Measurements from ENCODE around the gene HAUS1. TPM values are rescaled to one million over a fixed set of nuclear protein-coding genes. Genes with fewer than 3 reads are reported as not detected.
A peak's percentile ranks its signal among the peaks of the same experiment; 100 is the strongest.

Gene HAUS1
- total RNA-seq, 1 experiment from 2014 or later: 29.5 TPM

- Mint-ChIP-seq H3K4me3 (ENCODE audit: unreplicated experiment) (no peak overlapping the region), H3K27ac (ENCODE audit: unreplicated experiment) (no peak overlapping the region), H3K4me1 (ENCODE audit: low read depth, unreplicated experiment) (no peaks in the 10 kb centered on the region), H3K36me3 (ENCODE audit: insufficient read depth, unreplicated experiment) (no peaks in the 10 kb centered on the region), H3K27me3 (ENCODE audit: insufficient read depth, unreplicated experiment) (no peaks in the 10 kb centered on the region), H3K9me3 (ENCODE audit: unreplicated experiment) (no peaks in the 10 kb centered on the region)
- POLR2A ChIA-PET: no interaction called here
- Histone ChIP-seq H3K9me3 (no peaks in the 10 kb centered on the region), H3K36me3 (ENCODE audit: control insufficient read depth, insufficient read depth, low read length) (no peaks in the 10 kb centered on the region), H3K4me3 (ENCODE audit: low read depth, low read length) (no peak overlapping the region), H3K27me3 (replicated peaks; ENCODE audit: control insufficient read depth, insufficient read depth, low read length) (no peaks in the 10 kb centered on the region), H3K4me1 (no peaks in the 10 kb centered on the region)
- no TSS peak for BruUV-seq (replicated peaks)
- CTCF ChIA-PET: interaction anchor here (0.6 kb wide), 1 partner anchor 140 kb away, joined by 6 read pairs; no protein-coding TSS in a partner anchor
- intact Hi-C loops (cut with micrococcal nuclease; ENCODE audit: unreplicated experiment): no loop called here
- DNase-seq: no peak
- TF ChIP-seq, protein P1, sequence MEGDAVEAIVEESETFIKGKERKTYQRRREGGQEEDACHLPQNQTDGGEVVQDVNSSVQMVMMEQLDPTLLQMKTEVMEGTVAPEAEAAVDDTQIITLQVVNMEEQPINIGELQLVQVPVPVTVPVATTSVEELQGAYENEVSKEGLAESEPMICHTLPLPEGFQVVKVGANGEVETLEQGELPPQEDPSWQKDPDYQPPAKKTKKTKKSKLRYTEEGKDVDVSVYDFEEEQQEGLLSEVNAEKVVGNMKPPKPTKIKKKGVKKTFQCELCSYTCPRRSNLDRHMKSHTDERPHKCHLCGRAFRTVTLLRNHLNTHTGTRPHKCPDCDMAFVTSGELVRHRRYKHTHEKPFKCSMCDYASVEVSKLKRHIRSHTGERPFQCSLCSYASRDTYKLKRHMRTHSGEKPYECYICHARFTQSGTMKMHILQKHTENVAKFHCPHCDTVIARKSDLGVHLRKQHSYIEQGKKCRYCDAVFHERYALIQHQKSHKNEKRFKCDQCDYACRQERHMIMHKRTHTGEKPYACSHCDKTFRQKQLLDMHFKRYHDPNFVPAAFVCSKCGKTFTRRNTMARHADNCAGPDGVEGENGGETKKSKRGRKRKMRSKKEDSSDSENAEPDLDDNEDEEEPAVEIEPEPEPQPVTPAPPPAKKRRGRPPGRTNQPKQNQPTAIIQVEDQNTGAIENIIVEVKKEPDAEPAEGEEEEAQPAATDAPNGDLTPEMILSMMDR (IDR thresholded peaks at IDR 0.05; ENCODE audit: insufficient read depth in 1 of 2, low read depth in 1 of 2, low read length in 1 of 2, severe bottlenecking in 1 of 2, unreplicated experiment in 1 of 2): no peak
Measured at GRCh38 chr18:46061796-46062195, 42.4 kb upstream of the HAUS1 start.

DNA sequence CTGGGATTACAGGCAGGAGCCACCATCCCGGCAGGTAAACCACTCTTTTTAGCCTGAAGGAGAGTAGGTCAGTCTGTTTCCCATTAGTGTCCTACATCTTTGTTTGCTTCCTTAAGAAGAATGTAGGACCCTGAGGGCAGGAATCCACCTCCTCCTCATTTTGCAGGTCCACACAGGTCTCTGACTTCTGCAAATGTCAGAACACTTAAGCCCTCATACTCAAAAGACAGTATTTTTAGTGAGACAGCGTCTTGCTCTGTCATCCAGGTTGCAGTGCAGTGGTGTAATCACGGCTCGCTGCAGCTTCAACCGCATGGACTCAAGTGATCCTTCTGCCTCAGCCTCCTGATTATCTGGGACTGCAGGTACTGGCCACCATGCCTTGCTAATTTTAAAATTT, 41.4 kb upstream of the HAUS1 start:
- H3K4me1 Mint-ChIP-seq (ENCODE audit: low read depth, unreplicated experiment): no peaks in the 10 kb centered on the region
- no peak overlapping the region for H3K4me3 ChIP-seq (ENCODE audit: low read depth, low read length)
- ChIA-PET POLR2A (no interaction called here), CTCF (no interaction called here)
- H3K4me1 ChIP-seq: no peaks in the 10 kb centered on the region
- DNase-seq: peak in 1 of 2 experiments; percentile 39
- no peaks in the 10 kb centered on the region for H3K36me3 ChIP-seq (ENCODE audit: control insufficient read depth, insufficient read depth, low read length)
- no peaks in the 10 kb centered on the region for H3K27me3 ChIP-seq (replicated peaks; ENCODE audit: control insufficient read depth, insufficient read depth, low read length)
- TF ChIP-seq, protein P1 (IDR thresholded peaks at IDR 0.05; ENCODE audit: insufficient read depth in 1 of 2, low read depth in 1 of 2, low read length in 1 of 2, severe bottlenecking in 1 of 2, unreplicated experiment in 1 of 2): no peak
- H3K36me3 Mint-ChIP-seq (ENCODE audit: insufficient read depth, unreplicated experiment): no peaks in the 10 kb centered on the region
- H3K9me3 ChIP-seq: no peaks in the 10 kb centered on the region
- BruUV-seq (replicated peaks): no TSS peak
- intact Hi-C loops (cut with micrococcal nuclease; ENCODE audit: unreplicated experiment): no loop called here
- no peak overlapping the region for H3K4me3 Mint-ChIP-seq (ENCODE audit: unreplicated experiment)
- H3K27me3 Mint-ChIP-seq (ENCODE audit: insufficient read depth, unreplicated experiment): no peaks in the 10 kb centered on the region
- no peak overlapping the region for H3K27ac Mint-ChIP-seq (ENCODE audit: unreplicated experiment)
- H3K9me3 Mint-ChIP-seq (ENCODE audit: unreplicated experiment): no peaks in the 10 kb centered on the region

DNA sequence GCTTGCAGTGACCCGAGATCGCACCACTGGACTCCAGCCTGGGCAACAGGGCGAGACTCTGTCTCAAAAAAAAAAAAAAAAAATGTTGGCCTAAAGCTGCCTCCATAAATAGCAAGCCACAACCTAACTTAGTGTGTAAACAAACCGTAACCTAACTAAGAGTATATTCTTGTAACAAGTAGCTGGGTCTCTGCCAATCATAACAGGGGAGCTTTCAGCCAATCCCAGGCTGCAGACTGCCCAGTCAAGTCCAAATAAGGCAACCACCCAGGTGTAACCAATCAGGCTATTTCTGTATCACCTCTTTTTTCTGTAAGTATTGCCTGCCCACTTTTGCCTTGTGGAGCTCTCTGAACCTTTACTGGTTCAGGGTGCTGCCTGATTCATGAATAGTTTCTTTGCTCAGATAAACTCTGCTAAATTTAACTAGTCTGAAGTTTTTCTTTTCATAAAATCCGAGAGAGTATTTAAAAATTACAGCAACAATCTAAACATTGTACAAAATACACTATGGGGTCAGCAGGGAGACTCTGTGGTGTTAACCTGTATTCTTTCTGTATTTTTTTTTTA, 36.7 kb upstream of the HAUS1 start:
- Mint-ChIP-seq H3K4me3 (ENCODE audit: unreplicated experiment) (no peak overlapping the region), H3K4me1 (ENCODE audit: low read depth, unreplicated experiment) (peaks cover 8% of the 10 kb centered on the region), H3K9me3 (ENCODE audit: unreplicated experiment) (no peaks in the 10 kb centered on the region), H3K27me3 (ENCODE audit: insufficient read depth, unreplicated experiment) (no peaks in the 10 kb centered on the region), H3K36me3 (ENCODE audit: insufficient read depth, unreplicated experiment) (peaks cover 16% of the 10 kb centered on the region), H3K27ac (ENCODE audit: unreplicated experiment) (no peak overlapping the region)
- no peaks in the 10 kb centered on the region for H3K36me3 ChIP-seq (ENCODE audit: control insufficient read depth, insufficient read depth, low read length)
- H3K9me3 ChIP-seq: no peaks in the 10 kb centered on the region
- peak; percentile 22 to 47 for DNase-seq
- no peak overlapping the region for H3K4me3 ChIP-seq (ENCODE audit: low read depth, low read length)
- BruUV-seq (replicated peaks): no TSS peak
- no peaks in the 10 kb centered on the region for H3K4me1 ChIP-seq
- ChIA-PET CTCF (interaction anchor here (0.8 kb wide), 1 partner anchor 15 kb away, joined by 3 read pairs; no protein-coding TSS in a partner anchor), POLR2A (no interaction called here)
- no peaks in the 10 kb centered on the region for H3K27me3 ChIP-seq (replicated peaks; ENCODE audit: control insufficient read depth, insufficient read depth, low read length)
- intact Hi-C loops (cut with micrococcal nuclease; ENCODE audit: unreplicated experiment): no loop called here
- TF ChIP-seq, protein P1 (IDR thresholded peaks at IDR 0.05; ENCODE audit: insufficient read depth in 1 of 2, low read depth in 1 of 2, low read length in 1 of 2, severe bottlenecking in 1 of 2, unreplicated experiment in 1 of 2): no peak
